Raji (cell line): ENCODE results near the gene MPV17L2.
A peak's percentile ranks its signal among the peaks of the same experiment; 100 is the strongest.

Source experiments
- POLR2A ChIP-seq: IDR thresholded peaks from 2 replicates; pipeline ENCODE4 v1.6.1; 2011; ENCODE audit warnings: low read depth, low read length, control low read depth; ENCODE audit not compliant: insufficient read depth

Gene MPV17L2

DNA sequence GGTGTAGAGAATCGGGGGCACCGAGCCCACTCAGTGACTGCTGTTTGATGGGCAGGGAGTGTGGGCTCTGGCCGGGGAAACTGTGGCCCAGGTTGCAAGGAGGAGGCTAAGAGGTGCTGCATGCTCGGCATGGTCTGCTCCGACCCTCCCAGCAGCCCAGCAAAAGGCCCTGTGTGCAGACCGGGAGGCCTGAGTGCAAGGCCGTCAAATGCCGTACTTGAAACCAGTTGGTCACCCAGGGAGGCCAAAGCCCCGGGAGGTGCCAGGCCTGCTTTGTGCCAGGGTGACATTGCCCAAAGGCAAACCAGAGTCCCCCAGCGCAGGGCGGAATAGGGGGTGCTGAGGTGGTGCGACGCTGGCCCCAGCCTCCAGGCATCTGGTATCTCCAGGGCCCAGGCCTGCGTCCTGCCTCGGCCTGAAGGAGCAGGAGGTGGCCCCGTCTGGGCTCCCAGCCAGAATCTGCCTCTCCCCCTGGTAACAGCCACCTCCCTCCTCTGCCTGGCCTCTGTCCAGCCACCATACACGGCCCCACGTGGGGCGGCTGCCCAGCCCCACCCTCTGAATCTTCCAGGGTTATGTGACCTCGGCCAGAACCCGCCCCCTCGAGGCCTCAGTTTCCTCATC lies 36.1 kb upstream of the MPV17L2 start:
- no peak for TF ChIP-seq POLR2A

GRCh38 chr19:18157465-18158063 lies 35.5 kb upstream of the MPV17L2 start:
- no peak for TF ChIP-seq POLR2A

- no peak for TF ChIP-seq POLR2A
Measured at GRCh38 chr19:18158467-18158866, 34.6 kb upstream of the MPV17L2 start.

GRCh38 chr19:18159810-18160209 lies 33.2 kb upstream of the MPV17L2 start:
- no peak for TF ChIP-seq POLR2A

- TF ChIP-seq POLR2A: no peak
Measured at GRCh38 chr19:18160493-18160970, 32.5 kb upstream of the MPV17L2 start.

DNA sequence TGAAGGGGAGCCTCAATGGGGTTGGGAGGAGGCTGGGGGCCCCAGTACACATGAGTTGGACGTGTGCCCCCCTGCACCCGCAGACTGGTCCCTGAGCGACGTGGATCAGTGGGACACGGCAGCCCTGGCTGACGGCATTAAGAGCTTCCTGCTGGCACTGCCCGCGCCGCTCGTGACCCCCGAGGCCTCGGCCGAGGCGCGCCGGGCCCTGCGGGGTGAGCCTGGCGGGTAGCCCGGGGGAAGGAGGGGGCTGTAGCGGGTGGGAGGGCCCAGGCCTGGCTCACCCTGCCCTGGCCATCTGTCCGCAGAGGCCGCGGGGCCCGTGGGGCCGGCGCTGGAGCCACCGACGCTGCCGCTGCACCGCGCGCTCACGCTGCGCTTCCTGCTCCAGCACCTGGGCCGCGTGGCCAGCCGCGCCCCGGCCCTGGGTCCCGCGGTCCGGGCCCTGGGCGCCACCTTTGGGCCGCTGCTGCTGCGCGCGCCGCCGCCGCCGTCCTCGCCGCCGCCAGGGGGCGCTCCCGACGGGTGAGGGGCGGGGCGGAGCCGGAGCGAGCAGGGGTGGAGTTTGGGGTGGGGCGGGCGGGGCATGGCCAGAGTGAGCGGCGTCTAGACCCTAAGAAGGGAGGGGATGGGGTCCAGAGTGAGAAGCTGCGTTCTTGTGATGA lies 31.9 kb upstream of the MPV17L2 start:
- peak; percentile 48; the same call in 1 of the 2 replicates for TF ChIP-seq POLR2A

GRCh38 chr19:18161636-18162002 lies 31.4 kb upstream of the MPV17L2 start:
- no peak for TF ChIP-seq POLR2A

DNA sequence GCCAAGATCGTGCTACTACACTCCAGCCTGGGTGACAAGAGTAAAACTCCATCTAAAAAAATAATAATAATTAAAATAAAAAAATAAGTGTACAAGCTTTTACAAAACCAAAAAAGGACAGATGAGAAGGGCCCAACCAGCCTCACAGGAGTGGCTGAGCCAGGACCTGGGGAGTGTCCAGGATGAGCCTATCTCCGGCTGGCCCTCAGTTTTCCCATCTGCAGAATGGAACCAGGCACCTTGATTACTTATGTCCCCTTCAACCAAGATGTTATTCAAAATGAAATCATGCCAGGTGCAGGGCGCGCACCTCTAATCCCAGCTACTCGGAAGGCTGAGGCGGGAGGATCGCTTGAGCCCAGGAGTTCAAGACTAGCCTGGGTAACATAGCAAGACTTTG lies 28.9 kb upstream of the MPV17L2 start:
- no peak for TF ChIP-seq POLR2A

GRCh38 chr19:18165794-18166544 lies 27.0 kb upstream of the MPV17L2 start:
- no peak for TF ChIP-seq POLR2A

- no peak for TF ChIP-seq POLR2A
Measured at GRCh38 chr19:18167011-18167410, 26.0 kb upstream of the MPV17L2 start.

GRCh38 chr19:18167975-18168645 lies 24.9 kb upstream of the MPV17L2 start:
- TF ChIP-seq POLR2A: no peak; the same call in 1 of the 2 replicates

- no peak for TF ChIP-seq POLR2A
Measured at GRCh38 chr19:18168673-18169381, 24.2 kb upstream of the MPV17L2 start.

DNA sequence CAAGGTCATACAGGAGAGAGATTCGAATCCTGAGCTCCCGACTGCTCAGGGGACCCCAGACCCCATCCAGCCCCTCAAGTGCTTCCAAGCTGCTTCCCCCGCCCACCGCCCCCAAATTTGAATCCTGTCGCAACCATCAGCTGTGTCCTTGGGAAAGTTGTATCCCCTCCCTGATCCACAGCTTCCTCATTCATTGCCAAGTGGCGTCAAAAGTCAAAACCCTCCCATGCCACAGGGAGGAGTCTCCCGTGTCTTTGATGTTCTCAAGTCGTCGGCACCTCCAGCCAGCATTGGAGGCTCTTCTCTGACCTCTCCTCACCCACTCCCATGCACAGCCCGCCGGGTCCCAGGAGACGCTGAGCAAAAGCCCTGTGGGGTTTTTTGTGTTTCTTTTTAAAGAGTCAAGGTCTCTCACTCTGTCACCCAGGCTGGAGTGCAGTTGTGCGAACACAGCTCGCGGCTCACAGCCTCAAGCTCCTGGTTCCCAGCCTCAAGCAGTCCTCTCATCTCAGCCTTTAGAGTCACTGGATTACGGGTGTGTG lies 22.2 kb upstream of the MPV17L2 start:
- 0 out of 2 replicates have a peak, but pooled peaks have one; percentile 32 for TF ChIP-seq POLR2A
